ENCODE data around the gene PTPN14.

Gene PTPN14

DNA sequence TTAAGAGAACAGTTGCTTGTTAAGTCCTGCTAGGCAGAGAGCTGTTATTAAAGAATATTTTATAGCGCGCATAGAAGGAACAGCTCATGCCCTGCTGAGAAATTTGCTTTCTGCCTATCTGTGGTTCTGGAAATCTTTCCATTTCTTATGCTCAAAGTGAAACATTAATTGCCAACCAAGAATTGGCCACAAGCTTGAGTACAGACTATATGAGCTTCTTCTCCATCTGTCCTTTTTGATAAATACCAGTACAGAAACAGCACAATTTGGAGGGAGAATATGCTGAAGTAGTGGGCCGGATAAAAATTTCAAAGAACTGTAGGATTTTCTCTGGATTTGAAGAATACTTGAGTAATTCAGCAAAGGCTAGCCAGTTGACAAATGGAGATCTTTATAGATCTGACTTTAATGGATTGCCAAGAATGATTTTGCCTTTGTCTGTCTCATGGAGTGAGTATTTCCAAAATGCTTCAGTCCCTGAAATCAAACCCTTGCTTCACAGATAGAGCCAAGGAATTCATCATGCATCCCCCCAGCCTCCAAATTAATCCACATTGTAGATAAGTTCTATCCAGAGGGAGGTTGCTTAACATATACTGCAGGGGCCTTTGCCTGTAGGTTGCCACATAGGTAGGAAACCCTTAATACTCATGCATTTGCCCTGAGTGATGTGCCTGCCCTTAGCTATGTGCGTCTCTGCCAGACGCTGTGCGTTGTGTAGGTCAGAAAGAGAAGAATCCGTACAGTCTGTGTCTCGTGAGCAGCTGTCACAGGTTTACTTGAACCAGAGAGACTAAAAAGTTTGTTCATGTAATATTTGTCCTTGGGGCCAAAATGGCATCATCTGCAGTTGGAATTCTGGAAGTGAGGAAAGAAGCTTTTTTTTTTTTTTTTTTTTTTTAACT lies 226.3 kb downstream of the PTPN14 start:
- DNase-seq: no peak

DNA sequence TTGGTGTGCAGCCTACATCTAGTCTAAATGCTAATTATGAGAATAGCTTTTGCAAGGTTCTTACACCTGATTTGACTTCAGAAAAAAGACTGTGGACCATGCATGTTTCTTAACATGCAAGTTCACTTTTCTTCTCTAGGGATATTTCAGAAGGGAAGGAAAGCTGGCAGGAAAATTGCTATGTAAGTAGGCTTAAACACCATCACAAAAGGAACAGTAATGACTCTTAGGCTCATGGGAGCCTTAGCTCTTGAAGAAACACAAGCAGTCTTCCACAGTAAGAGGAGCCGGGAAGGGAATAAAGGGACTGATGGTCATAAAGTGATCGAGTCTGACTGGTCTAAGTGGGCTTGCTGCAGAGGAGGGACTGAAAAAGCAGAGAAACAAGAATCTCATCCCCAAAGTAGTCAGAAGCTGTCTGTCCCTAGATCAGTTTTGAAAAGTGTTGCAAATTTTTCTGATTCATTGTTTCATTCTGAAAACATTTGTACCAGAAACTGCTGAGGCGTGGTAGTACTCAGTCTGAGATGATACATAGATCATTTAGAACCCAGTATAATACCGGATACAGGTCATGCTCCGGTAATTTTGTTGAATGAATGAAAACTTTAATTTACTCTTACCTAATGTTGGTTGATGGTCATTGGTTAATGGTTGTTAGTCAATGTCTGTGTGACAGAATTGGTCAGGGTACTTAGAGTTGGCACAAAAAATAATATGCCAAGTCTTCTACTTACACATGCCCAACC lies 229.5 kb downstream of the PTPN14 start:
- no peak for DNase-seq

DNA sequence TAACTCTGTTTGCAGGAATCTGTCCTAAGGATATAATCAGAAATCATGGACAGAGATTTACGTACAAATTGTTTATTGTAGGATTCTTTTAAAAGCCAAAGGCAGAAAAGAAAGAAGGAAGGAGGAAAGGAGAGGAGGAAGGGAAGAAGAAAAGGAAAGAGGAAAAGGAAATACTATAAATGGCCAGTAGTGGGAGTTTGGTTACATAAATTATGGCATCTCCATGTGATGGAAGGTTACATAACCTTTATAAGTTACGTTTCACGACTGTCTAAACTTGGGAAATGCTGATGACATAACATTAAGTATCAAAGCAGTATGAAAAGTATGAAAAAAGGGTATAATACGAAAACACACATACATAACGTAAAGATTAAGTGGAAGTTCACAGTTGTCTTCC lies 231.5 kb downstream of the PTPN14 start:
- no peak for DNase-seq

GRCh38 chr1:214318956-214319736 lies 232.3 kb downstream of the PTPN14 start:
- DNase-seq: no peak

GRCh38 chr1:214318356-214318755 lies 233.0 kb downstream of the PTPN14 start:
- no peak for DNase-seq

- no peak for DNase-seq
Measured at GRCh38 chr1:214317734-214318133, 233.7 kb downstream of the PTPN14 start.

- DNase-seq: no peak
Measured at GRCh38 chr1:214317300-214317699, 234.1 kb downstream of the PTPN14 start.

DNA sequence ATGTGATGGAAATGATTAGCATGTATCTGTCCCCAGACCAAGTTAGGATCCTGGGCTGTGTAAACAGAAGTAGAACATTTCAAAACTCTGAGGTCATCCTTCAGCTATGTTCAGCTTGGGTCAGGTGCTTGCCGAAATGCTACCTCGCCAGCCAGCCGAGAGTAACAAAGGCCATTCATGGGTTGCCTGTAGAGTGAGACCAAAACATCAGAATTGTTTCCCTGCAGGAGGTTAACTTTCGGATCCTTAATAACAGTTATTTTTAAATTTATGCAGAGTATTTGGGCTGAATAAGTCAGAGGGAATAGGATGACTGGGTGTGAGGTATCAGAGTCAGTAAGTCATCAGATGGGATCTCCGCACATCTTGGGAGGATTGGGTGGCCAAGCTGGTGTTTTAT lies 234.8 kb downstream of the PTPN14 start:
- DNase-seq: no peak

DNA sequence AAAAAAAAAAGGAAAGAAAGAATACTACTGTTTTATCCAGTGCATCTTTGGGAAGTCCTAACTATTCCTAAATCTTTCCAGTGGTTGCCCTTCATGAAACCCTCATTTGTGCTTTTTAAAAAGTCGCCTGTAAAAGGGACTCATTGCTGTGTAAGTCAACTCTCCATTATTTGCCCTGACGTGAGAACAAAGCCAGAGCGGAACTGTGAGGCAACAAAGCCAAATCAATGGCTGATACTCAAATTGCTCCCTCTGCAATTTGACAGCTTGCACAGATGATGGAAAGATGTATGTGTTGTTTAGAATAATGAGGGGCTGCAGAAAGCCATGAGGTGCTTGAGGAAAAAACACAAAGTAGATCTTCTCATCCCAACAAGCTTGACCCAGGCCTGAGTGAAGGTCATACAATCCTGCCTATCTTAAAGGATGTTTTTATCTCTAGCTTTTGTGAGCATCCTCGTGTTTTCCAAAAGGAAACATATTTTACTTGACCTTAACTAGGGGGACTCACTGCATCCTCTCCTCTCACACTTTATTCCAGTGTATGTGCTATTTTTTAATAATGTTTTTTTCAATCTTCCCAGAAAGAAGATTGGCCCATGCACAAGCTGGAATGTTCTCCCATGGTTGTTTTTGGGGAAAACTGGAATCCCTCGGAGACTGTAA lies 237.1 kb downstream of the PTPN14 start:
- no peak for DNase-seq

DNA sequence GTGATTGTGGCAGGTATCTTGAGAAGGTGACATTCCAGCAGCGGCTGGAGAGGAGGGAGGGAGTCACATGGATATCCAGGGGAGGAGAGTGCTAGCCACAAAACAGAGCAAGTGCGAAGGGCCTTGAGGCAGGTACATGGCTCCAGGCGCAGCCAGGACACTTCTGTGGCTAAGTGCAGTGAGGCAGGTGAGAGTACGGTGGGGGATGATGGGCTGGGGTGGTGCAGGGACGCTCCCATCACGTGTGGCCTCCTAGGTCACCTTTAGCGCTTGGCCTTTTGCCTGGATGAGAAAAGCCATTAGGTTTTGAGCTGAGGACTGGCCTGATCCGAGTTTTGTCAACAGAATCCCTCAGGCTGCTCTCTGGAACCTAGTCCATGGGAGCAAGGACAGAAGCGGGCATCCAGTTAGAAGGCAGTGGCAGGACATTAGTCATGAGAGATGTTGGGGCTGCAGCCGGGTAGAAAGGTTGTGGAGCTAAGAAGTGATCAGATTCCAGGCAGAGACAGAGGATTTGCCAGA lies 238.8 kb downstream of the PTPN14 start:
- DNase-seq: no peak

GRCh38 chr1:214310777-214311690 lies 240.4 kb downstream of the PTPN14 start:
- DNase-seq: peak; percentile 27

- no peak for DNase-seq
Measured at GRCh38 chr1:214310010-214310409, 241.4 kb downstream of the PTPN14 start.

DNA sequence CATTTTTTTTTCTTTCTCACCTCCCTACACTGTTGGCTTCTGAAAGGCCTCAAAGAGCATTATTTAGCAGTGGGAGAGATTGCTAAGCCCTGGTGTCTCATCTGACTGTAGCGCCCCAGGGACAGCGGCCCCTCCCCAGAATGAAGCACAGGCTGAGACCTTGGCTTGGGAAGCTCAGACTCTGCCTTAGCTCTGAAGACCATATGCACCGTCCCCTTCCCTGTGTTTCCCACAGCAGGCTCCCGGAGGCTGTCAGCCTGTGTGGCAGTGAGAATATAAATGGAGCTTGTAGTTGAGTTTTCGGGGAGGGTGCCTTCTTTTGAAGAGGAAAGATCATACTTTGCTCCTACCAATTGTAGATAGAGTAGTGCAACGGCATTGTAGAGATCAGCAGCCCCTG lies 245.1 kb downstream of the PTPN14 start:
- no peak for DNase-seq

GRCh38 chr1:214305164-214305751 lies 246.1 kb downstream of the PTPN14 start:
- no peak for DNase-seq

DNA sequence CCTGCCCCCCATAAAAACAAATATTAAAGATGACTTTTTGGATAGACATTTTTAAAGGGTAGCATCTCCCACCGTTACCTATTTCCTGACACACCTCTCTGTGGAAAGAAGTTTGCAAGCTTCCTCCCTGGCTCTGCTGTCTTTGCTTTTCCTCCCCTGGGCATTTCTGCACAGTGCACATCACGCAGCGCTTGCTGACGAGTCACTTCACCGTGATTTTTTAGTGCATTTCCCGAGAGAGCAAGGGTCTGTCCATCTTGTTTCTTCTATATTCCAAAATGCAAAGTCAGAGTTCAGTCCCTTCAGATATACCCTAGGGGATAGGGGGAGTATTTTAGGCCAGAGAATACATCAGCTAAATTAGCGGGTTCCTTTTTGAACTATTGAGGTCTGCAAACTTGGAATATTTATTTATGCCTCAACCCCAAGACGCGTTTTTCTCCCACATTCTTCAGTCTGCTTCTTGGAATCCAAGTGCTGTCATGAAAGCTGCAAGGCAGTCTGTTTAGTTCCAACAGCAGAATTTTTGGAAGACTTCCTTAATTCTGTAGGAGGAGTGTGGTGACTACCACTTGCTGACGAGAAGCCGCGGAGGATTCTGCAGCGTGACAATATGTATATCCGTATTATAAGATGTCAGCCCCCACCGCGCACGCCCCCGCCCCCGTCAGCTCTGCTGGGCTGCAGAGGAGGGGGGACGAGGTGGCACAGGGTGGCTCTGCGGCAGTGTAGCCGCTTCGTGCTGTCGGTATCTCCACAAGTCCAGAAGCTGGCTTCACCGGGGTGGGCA lies 248.1 kb downstream of the PTPN14 start:
- no peak for DNase-seq

DNA sequence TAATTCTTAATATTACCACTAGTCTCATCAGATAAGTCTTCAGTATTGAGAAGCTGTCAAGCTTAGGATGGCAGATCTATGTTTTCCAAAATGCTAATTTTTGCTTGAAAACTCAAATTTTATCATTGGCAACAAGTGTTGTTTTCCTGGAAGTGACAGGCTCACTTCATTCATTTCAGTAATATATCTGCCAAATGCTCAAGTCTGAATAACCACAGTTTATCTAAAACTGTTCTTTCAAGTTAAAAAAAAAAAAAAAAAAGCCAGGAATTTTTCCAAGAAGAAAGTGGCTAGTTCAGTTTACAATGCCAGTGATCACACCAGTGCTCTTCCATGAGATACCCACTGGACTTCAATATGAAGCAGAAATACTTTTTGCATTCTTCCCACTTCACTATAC lies 249.9 kb downstream of the PTPN14 start:
- DNase-seq: no peak

DNA sequence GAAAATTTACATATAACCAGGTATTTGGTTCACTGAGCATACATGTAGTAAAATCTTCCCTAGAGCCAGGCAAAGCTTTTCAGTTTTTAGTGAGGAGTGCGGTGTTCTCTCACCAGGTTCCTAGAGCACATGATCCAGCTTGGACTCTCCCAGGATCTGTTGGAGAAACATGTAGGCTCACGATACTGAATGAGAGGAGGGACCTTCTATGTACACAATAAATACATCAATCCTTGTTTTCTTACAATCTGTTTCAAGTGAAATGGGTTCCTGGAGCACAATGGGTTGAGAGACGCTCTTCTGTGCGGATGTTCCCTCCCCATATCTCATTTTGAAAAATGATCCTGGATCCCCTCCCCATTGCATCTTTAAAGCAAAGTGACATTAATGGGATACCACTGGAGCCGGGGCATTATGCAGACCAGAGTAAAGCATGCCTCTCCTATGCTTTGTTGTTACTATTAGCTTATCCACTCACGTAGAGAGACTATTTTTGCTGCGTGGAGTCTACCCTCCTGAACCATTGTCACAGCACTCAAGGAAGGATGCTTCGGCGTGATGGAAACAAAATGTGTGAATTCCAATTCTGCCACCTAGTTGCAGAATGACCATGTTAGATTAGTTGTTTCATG lies 251.1 kb downstream of the PTPN14 start:
- no peak for DNase-seq

Measured in CD4-positive, alpha-beta T cell treated with Interleukin-21 for 1 hour (primary cell).